Measurements from ENCODE around the gene UBP1.

DNA sequence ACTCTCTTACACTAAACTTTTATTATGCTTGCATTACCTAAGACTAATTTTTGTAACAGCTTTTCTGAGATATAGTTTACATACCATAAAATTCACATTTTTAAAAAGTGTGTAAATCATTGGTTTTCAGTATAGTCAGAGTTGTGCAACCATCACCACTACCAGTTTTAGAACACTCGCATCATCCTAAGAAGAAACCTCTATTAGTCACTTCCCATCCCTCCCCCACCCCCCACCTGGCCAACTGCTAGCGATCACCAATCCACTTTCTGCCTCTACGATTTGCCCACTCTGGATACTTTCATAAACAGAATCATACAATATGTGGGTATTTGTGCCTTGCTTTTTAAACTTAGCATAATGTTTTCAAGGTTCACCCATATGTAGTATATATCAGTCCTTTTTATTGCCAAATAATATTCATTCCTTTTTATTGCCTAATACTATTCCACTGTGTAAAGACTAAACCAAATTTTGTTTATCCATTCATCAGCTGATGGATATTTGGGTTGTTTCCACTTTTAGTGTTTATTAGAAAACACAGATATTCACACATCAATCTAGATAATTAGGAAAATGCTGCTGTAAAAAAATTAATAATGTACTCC is 23.0 kb downstream of the UBP1 start:
- no peak for TF ChIP-seq CTCF (optimal IDR thresholded peaks at IDR 0.05 in 1 of 3, IDR thresholded peaks at IDR 0.05 in 1 of 3, conservative IDR thresholded peaks at IDR 0.05 in 1 of 3; ENCODE audit: extremely low read depth in 1 of 3, insufficient read depth in 2 of 3, low read length in 3 of 3)
- TF ChIP-seq EZH2 (IDR thresholded peaks at IDR 0.05; ENCODE audit: low read length) = no peak
